ENCODE data around the gene MGLL.

Gene MGLL

DNA sequence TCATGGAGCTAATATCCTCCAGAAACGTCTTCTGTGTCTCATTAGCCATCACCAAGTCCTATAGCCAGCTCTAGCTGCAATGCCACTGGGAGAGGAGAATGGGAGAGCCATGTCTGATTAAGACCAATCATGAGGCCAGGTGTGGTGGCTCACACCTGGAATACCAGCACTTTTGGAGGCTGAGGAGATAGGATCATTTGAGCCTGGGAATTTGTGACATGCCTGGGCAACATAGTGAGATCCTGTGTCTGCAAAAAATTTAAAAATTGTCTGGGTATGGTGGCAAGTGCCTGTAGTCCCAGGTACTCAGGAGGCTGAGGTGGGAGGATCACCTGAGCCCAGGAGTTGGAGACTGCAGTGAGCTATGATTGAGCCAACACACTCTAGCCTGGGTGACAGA is 13.1 kb downstream of the MGLL start:
- no peak for DNase-seq

DNA sequence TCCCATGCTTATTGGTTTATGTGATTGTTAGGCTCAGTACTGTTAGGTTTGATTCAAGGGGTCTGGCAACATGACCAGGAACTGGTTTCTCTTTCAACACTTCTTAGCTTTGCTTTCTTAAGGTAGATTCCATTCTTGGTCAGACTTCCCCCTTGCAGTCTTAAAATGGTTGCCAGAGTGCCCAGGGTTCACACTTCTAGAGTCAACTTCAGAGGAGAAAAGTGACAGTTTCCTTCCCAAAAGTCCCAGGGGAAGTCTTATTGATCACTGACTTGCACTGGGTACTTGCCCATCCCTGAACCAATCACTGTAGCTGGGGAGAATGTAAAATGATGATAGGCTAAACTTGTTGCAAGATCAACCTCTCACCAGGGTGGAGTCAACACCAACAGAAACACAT is 14.1 kb downstream of the MGLL start:
- no peak for DNase-seq

GRCh38 chr3:127805026-127805753 is 17.1 kb downstream of the MGLL start:
- DNase-seq: no peak

DNA sequence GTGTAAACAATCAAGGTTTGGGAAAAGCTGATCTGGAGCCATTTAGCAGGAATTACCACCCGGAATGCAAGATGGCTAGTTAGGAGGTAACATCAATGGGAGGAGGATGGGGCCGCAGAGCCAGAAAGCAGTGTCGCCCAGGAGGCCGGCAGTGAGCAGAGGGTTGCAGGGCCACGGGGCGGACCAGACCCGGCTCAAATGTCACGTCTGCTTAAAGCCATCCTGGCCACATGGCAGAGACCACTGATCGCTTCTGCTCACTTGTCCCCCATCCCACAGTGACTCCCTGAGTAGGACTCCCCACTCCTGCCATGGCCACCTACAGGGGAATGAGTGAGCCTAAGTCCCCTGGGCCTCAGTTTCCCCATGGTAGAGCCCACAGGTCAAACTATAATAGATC is 18.2 kb downstream of the MGLL start:
- DNase-seq: no peak

DNA sequence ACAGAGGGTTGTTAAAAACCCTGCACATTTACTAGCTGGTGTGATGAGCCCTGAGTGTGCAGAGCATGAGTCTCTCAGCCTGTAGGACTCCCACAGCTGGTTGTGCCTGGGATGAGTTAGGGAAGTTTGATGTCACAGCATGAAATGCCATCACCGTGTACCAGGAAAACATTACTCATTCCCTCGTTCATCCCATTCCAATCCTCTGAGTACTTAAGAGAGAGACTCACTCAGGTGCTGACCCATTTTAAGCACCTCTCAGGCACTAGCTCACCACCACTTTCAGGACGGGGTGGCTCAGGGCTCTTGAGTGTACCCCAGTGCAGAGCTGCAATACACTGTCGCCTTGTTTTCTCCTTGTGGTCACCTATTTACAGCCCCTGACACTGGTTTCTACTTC is 18.7 kb downstream of the MGLL start:
- no peak for DNase-seq

- no peak for DNase-seq
Measured at GRCh38 chr3:127802606-127803005, 19.7 kb downstream of the MGLL start.

DNA sequence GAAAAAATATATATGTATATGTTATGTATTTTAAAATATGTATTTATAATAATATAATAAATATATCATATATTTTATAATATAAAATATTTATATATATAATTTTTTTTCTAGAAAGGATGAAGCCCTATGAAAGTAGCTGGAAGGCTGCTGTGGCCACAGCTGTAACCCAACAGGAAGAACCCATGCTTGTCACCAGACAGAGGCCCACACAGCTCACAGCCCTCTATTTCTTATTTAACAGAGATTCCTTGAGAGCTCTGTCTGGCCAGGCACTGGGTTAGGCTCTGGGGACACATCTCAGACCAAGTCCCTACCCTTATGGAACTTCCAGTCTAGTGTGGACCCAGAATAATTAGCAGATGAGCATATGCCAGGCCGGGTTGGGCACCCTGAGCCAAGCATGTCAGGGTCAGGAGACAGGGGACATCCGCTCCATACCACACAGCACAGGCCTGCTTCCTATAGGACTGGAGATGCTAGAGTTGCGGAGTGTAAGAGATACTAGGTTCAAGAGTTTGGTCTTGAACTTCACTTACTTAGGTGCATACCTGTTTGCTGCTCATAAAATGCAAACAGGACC is 20.5 kb downstream of the MGLL start:
- no peak for DNase-seq

- no peak for DNase-seq
Measured at GRCh38 chr3:127800508-127800907, 21.8 kb downstream of the MGLL start.

GRCh38 chr3:127799476-127800222 is 22.7 kb downstream of the MGLL start:
- no peak for DNase-seq

- no peak for DNase-seq
Measured at GRCh38 chr3:127798716-127799115, 23.6 kb downstream of the MGLL start.

DNA sequence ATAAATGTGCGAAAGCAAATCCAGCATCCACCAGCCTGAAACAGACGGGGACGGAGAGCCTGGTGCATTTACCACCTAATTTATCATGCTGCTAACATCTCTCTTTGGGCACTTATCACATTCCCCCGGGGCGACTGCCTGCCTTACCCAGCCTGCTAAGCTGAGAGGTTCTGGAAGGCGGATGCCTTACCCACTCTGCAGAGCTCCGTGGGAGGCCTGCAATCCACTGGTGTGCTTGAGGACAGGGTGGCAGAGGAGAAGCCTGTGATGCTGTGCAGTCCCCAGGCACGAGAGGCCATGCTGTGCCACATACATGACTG is 25.5 kb downstream of the MGLL start:
- no peak for DNase-seq

GRCh38 chr3:127796045-127796830 is 26.1 kb downstream of the MGLL start:
- no peak for DNase-seq

GRCh38 chr3:127794972-127795371 is 27.3 kb downstream of the MGLL start:
- DNase-seq: no peak

- no peak for DNase-seq
Measured at GRCh38 chr3:127794402-127794801, 27.9 kb downstream of the MGLL start.

DNA sequence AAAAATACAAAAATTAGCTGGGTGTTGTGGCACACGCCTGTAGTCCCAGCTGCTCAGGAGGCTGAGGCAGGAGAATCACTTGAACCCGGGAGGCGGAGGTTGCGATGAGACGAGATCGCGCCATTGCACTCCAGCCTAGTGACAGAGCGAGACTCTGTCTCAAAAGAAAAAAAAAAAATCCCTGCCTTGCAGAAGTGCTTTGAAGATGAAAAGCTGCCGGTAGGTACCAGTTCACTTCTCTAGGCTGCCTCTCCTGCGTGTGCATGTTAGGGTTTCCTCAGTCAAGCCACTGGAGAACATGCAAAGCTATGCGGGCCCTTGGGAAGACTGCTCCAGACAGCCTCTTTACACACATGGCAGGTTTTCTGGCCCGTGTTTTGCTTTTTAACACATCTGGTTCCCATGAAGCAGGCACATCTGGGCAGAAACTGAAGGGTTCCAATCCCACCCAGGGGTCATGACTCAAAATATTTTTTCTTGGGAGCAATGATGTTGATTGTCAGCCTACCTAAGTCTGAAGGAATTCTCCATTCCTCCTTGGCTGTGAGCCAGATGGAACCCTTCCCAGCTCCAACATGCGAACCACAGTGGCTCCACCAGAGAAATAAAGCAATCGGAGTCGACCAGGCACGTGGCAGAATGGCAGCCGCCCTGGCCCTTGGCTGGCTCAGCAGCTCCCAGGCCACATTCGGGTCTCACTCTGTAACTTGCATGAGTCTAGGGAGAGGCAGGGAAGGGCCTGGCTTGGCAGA is 29.6 kb downstream of the MGLL start:
- DNase-seq: no peak

DNA sequence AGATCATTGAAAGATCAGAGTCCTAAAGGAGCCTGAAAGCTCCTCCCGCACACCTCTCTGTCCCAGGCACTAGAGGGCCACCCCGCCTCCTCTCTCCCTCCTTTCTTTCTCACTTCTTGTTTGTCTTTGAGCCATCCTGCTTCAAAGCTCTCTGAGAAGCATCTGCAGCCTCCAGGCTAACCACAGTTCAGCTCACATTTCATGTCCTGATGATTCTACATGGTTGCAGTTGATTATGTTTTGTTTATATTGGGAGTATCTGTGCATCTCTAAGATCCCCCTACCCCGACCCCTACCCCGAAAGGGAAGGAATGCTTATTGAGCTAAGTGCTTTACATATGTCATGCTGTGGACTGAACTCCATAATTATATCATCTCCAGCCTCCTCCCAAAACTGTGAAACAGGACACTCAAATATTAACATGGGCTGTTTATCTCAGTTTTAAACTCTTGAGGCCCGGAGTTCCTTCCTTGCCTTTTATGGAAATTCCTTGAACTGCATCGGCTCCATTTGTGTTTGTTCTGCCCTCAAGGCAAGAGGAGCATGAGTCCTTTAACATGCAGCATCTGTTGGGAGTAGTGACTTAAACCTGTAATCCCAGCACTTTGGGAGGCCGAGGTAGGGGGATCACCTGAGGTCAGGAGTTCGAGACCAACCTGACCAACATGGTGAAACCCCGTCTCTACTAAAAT is 30.9 kb downstream of the MGLL start:
- no peak for DNase-seq

DNA sequence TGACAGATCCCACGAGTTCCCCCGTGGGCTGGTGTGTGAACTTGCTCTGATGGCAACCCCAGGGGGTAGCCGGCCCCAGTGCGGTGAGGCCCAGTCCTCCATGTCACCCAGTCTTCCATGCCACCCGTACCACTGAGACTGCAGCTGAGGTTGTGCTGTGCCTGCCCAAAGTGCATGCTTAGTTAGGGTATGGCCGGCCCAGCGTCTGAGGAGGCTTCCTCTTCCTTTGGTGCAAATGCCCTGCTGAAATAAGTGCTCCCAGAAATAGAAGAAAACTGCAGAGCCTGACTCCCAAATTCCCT is 31.5 kb downstream of the MGLL start:
- DNase-seq: no peak

DNA sequence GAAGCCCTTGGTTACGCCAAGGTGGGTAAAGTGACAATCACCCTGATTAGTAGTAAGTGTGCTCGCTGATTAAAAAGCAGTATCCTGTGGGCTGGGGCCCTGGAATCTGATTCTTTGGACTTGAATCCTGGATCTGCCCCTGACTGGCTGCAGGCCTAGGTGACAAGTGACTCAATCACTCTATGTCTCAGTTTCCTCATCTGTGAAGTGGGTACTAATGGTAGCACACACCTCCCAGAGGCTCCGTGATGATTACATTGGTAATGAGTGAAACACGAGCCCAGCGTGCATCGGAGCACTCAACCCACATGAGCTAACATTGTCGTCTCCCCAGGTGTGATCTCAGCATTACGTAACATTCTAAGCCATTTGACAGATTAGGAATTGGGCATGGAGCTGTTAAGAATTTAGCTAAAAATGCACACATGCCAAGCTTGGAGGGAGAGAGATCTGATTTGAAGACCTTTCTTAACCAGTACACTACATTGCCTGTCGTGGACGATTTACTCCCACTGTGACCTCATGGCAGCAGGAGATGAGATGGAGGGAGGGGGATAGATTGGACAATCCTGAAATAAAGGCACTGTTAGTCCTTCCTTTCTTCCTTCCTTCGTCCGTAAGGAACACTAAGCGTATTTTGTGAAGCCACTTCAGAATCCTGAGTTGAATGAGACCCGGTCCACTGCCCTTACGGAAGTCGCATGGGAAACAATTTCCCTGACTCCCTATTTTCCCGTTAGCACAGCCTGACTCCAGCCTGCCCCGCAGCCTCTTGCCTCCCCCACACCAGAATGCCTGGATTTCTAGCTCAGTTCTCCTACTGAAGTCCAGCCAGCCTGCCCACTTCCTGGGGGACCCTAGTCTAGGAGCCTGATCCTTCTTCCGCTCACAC is 32.1 kb downstream of the MGLL start:
- DNase-seq: no peak

DNA sequence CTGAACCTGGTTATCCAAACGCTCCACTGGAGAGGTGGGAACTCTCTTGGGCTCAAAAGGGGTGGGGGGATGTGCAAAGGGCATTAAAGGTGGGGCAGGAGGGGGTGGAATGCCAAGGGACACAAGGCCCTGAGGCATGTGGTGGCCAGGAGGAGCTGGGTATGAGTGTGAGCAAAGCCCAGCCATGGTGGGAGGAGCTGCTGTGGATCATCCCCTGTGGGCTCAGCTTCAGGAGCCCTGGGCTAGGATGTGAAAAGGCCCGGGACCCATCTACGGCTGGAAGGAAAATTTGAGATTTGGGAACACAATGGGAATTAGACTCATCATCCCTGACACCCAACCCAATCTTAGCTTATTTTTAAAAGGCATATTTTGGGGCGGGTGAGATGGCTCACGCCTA is 33.3 kb downstream of the MGLL start:
- DNase-seq: no peak

- DNase-seq: no peak
Measured at GRCh38 chr3:127788451-127788909, 33.8 kb downstream of the MGLL start.
